ENCODE results near the gene MAPRE2.

The MAPRE2 gene

DNA sequence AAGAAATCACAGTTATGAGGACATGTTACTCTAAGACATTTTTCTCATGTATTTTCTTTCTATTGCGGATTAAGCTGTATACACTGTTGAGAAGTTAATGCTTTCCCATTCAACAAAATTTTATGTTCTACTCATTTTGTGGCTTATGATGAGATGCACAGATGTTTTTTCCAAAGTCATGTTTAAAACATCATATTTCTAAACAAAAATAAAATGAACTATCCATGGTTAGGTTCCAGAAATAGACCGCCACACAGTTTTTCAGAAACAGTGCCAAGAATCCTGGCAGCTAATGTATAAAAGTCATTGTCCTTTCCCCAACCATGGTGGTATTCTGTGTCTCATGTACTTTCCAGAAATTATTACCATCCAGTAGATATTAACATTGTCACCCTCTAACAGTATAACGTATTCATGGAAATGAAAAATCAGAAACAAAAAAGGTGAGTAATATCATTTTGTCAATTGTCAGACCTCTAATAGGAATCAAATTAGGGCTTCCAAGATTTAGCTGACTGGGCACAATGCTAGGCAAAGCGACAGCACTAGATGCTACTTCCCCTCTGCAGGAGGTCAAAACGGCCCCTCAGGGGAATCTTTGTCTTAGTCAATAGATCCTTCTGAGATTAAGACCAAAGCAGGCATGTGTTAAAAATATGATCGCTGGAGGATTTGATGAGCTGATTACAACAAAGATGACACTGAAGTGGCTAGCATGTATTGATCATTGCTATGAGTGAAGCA, 145.2 kb downstream of the MAPRE2 start:
- no peak for DNase-seq

DNA sequence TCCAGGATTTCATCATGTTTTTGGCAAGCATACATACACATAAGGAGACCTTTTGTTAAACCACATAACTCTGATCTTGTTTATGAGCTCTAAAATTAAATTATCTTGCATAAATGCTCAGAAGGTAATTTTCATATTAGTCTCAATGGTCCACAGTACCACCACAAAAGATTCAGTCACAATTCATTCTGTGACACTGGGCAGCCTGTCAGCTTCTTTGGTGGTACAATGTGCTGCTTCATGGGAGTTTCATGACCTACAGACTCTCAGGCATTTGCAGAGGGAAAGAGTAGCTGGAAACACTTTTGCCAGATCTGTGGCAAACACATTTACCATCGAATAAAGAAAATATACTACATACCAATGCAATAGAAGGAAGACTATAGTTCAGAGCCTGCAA, 148.3 kb downstream of the MAPRE2 start:
- DNase-seq, result no peak

- DNase-seq, result no peak
Observed at GRCh38 chr18:35190948-35191697, 149.9 kb downstream of the MAPRE2 start.

- DNase-seq, result no peak
Observed at GRCh38 chr18:35191698-35192025, 150.4 kb downstream of the MAPRE2 start.

- DNase-seq, result no peak
Observed at GRCh38 chr18:35192415-35192814, 151.2 kb downstream of the MAPRE2 start.
